Measurements from ENCODE around the gene FKBP11. TPM values are rescaled to one million over a fixed set of nuclear protein-coding genes. Genes with fewer than 3 reads are reported as not detected.
A peak's percentile ranks its signal among the peaks of the same experiment; 100 is the strongest.
"Not testable (repeated sequence)": the region's sequence is repeated elsewhere in the genome, so short reads cannot be mapped to it uniquely, and the experiment has no call there.

The FKBP11 gene
- polyA plus RNA-seq, 1 donor: 20.4 TPM

DNA sequence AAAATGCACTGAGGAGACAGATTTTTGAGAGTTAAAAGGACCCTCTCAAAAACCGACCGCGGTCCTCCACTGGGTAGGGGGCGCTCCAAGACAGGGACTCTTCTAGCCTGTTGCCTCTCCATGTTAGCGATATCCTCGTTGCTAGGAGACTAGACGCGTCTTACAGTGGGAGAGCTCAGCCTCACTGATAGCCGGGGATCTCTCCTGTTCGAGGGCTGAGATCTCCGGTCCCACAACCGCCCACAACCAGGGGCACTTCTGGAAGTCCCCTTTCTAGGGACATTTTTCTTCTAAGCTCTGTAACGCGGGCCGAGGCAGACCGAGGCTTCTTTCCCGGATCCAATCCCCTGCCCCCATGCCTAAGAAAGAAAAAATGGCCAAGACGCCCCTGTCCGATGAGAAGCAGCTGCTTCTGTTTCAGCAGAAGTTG lies 21.3 kb downstream of the FKBP11 start:
- DNase-seq: peak; percentile 80

DNA sequence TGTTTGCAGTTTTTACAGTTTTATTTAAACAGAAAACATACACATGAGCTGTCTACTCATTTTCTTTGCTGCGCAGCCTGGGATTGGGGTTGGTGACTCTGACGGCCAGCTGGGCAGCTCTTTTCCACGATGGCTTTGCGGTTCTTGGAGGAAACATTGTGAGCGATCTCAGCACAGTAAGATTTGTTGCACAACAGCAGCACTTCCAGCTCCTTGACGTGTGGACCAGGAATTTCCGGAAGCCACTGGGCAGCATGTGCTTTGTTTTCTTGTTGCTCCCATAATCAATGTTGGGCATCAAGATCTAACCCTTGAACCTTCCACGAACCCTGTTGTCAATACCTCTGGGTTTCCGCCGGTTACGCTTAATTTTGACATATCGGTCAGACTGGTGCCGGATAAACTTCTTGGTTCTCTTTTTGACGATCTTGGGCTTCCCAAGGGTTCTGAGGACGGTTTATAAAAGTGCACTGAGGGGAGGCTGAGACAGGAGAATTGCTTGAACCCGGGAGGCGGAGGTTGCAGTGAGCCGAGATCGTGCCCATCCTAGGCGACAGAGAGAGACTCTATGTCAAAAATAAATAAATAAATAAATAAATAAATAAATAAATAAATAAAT lies 21.8 kb downstream of the FKBP11 start:
- DNase-seq: no peak

DNA sequence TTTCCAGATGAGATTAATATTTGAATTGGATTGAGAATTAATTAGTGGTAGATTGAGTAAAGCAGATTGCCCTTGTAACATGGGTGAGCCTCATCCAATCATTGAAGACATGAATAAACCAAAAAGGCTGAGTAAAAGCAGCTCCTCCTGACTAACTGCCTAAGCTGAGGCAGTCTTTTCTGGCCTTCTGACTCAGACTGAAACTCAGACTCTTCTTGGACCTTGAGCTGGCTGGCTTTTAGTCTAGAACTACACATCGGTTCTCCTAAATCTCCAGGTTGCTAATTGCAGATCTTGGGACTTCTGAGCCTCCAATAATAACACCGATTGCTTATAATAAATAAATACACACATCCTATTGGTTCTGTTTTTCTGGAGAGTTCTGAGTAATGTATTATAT lies 24.0 kb downstream of the FKBP11 start:
- no peak for DNase-seq

DNA sequence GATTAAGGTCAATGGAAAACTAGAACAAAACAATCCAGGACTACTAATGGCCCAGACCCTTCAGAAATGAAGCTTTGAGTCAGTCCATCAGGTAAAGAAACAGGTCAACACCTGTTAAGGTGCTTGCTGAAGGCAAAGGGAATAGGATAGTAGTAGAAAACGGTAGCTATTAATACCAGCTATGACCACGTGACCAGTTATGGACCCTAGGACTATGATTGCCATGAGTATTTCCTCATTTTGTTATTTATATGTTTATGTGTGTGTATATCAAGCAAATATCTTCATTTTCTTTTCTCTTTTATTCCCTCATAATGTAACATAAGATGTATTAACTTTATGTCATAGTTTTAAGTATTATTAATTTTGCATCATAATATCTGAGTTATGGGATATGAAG lies 25.6 kb downstream of the FKBP11 start:
- DNase-seq: no peak

DNA sequence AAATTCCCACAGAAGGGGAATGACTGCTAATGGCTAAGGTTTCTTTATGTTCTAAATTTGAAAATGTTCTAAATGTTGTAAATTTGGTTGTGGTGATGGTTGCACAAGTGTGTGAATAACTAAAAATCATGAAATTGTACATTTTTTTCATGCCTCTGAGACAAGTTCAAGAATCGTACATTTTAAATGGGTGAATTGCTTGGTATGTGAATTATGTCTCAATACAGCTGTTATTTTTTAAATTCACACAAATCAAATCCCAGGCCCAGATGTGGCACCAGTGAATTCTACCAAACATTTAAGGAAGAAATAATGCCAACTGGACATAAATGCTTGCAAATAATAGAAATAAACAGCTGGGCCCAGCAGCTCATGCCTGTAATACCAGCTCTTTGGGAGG lies 31.0 kb downstream of the FKBP11 start:
- DNase-seq: no peak

DNA sequence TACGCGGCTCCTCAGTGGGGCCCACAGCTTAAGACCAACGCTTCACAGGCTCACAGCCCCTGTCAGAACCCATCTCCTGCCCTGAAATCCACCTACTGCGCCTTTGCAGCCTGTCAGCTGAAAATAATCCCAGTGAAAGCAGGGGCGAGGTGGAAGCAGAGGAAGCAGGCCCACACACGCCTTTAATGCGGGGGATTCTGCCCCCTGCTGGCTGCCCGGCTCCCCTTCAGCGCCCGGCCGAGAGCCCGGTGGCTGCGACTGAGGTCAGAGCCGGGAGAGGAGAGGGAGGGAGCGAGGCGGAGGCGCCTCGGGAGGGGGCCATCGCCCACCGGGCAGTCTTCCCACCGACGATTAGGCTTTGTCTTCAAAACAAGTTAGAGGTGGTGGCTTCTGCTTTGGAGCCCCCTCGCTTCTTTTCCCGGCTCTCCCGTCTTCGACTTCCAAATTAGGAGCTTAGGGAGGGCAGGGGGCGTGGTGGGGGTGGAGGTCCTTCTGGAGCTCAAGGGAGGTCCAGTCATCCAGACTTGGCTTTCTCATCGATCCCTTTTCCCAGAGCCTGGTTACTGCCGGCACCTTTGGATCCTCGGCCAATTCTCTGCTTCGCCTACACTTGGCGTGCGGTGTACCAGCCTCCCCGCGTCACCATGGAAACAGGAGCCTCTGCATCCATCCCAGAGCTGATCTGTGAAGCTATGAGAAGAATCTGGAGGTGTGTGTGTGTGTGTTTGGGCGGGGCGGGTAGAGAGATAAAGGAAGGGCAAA lies 34.5 kb downstream of the FKBP11 start:
- peak; percentile 79 for DNase-seq

DNA sequence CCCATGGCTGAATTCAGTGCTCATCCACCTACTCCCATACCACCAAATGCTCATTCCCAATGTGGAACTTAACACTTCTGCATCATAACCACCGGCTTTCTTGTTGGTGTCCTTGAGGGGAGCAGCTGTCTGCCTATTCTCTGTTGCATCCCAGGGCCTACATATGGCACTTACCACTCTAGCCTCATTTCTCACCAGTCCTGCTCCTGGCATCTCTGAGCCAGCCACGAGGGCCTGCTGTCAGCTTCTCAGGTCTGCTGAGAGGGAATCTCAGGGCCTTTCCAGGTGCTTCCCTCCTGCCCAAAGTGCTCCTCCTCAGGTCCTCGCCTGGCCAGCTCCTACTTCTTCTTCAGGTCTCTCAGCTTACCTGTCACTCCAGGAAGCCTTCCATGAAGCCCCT lies 35.6 kb downstream of the FKBP11 start:
- DNase-seq: no peak

DNA sequence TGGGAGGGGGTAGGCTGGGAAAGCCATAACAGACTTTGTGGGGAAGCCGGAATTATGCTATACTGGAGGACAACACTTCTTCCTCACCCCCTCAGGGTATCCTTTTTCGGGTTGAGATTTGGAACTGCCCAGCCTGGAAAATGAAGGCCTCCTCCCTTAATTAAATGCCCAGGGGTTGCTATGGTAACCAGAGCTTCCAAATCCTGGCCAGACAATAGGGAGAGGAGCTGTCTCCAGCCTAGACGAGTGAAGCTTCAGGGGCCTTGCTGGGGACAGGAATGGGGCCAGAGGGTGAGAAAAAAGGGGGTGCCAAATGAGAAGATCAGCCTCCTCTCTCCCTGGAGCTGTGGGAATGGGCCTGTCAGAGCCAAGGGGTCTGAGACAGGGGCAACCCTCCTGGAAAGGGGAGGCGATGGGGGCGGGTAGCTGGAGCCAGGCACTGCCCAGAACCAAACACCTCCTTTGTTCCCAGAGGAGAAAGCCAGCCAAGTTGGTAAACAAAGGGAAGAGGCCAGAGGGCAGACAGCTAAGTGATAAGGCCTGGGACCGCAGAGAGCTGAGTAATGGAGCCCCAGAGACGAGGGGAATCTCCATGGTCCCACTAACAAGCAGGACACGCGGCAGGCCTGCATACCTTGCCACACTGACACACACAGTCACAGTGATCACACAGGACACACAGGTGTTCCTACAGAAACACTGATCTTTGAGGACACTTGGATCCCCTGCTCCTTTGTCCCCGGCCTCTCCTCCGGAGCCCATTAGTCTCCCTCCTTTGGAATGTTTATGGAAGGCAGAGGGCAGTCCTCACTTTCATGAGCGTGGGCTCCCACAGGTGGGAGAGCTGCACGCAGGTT lies 41.8 kb downstream of the FKBP11 start:
- DNase-seq: no peak

DNA sequence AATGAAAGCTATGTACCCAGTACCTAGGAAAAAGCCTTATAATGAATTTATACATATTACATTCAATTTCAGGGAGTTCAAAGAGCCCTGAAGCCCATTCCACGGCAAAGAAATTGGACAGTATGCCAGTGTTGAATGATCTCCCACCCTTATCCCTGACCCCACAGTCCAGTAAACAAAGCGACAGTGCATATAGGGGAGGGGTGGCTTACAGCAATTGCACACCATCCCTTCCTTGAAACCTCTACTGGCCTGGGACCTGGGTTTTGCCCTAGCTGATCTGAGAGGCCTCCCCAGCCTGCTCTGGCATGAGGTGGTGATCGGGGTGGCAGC lies 42.4 kb downstream of the FKBP11 start:
- DNase-seq: no peak

DNA sequence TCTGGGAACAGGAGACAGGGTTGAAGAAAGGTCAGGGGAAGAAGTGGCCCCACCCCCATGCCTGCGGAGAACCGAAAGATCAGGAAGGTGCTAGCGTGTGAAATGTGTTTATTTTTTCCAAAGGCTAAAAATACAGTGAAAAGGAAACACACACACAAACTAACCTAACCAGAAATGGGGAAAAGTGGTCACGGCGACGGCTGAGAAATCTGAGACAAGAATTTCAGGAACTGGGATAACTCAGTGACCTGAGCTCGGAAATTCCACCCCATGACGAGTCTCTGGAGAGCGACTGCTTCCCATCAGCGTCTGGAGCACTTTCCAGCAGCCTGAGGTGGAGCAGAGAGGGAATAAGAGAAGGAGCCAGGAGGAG lies 43.0 kb downstream of the FKBP11 start:
- DNase-seq: peak; percentile 48

DNA sequence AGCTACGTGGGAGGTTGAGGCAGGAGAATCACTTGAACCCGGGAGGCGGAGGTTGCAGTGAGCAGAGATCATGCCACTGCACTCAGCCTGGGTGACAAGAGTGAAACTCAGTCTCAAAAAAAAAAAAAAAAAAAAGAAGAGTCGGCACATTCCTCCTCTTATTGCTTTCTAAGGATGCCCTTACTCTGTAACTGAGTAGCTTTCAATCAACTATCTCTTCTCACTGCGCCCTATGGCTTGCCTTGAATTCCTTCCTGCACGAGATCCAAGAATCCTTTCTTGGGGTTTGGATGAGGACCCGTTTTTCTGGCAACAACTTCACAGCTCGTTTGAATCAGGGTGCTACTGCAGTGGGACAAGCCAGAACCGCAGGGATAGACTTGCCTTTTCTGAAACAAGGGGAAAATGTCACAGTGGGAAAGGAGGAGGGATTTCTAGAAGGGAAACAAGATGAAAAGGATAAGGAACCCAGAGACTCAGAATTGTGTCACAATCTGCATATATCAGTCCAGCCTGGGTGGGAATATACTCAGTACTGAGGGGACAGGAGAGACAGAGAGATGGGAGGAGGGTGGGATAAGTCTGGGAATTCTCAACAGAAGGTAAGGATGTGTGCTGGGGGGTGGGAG lies 43.5 kb downstream of the FKBP11 start:
- DNase-seq: no peak

DNA sequence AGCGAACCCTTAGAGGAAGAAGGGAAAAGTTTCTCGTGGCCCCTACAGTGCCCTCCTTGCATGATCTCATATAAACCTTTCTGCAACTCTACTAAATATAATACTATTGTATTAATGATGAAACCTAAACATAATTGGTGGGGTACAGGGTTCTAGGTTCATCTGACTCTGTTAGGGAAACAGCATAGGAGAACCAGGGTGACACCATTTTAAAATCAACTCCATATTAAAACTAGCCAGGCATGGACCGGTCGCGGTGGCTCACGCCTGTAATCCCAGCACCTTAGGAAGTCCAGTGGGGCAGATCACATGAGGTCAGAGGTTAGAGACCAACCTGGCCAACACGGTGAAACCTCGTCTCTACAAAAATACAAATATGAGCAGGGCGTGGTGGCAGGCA lies 44.6 kb downstream of the FKBP11 start:
- DNase-seq: no peak

DNA sequence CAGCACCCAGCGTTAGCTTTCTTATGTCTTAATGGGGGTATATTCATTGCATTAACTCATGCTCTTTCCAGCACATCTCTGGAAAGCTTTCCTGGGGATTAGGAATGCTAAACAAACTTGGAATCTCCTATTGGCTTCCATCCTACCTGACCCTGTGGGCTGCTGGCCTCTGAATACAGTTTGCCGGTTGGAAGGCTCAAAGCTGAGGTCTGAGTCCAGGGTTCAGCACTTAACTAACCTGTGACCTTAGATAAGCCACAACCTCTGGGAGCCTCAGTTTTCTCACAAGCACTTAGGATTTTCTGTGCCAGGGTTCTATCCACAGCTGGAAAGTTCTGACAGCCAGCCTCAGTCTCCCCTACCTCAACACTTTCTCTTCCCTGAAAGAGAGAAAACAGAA lies 46.7 kb downstream of the FKBP11 start:
- DNase-seq: no peak

DNA sequence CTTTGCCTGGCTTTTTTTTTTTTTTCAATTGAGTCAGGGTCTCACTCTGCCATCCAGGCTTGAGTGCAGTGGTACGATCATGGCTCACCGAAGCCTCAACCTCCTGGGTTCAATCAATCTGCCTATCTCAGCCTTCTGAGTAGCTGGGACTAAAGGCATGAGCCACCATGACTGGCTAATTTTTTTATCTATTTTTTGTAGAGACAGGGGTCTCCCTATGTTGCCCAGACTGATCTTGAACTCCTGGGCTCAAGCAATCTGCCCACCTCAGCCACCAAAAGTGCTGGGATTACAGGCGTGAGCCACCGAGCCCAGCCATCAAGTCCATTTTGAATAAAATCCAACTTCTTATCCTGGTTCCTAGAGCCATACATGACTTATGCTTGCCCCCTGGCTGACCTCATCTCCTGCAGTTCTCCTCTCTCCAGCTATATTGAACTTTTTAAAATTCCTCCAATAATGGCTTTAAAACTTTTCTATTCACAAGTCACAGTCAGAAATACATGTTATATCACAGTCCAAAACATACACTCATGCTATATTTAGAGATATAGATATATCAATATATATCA lies 49.3 kb downstream of the FKBP11 start:
- DNase-seq: no peak

DNA sequence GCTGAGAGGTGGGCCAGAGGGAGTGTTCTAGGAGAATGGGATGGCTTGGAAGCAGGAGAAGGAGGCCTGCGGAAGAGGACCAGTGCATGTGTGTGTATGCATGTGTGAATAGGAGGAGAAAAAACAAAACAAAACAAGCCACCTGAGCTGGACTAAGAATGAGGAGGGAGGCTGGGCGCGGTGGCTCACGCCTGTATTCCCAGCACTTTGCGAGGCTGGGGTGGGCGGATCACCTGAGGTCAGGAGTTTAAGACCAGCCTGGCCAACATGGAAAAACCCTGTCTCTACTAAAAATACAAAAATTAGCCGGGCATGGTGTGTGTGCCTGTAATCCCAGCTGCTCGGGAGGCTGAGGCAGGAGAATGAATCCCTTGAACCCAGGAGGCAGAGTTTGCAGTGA lies 51.8 kb downstream of the FKBP11 start:
- not testable (repeated sequence) for DNase-seq

DNA sequence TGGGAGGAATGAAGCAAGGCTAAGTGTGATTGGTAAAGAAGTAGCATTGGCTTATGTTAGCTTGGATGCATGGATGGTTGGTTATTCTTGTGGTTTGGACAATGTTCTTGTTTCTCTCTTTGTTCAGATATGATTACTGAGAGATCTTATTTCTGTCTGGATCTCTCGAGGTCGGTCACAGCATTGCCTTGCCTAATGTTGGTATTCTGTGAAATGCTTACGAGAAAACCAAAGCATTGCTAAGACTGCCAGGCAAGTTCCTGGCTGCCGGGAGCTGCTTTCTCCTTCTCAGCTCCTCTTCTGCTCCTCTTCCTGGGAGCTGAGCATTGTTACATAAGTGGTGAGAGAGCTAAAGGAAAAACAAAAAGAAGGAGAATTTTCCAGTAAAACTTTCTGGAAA lies 52.2 kb downstream of the FKBP11 start:
- no peak for DNase-seq

Other genes starting within 250 kb of the FKBP11 start
- 29.8 TPM for gene KANSL2, start 243.3 kb downstream of the FKBP11 start, polyA plus RNA-seq (ENCODE audit: insufficient read length)
- gene CCNT1, start 208.8 kb downstream of the FKBP11 start, polyA plus RNA-seq (ENCODE audit: insufficient read length): 19.9 TPM
- 40.6 TPM for gene ADCY6, start 136.4 kb downstream of the FKBP11 start, polyA plus RNA-seq (ENCODE audit: insufficient read length)
- gene CACNB3, start 107.0 kb downstream of the FKBP11 start, polyA plus RNA-seq (ENCODE audit: insufficient read length): 12.2 TPM
- gene DDX23, start 73.3 kb downstream of the FKBP11 start, polyA plus RNA-seq (ENCODE audit: insufficient read length): 59.8 TPM
- gene RND1, start 59.6 kb downstream of the FKBP11 start, polyA plus RNA-seq (ENCODE audit: insufficient read length): 0.37 TPM
- 46.1 TPM for gene ARF3, start 32.0 kb upstream of the FKBP11 start, polyA plus RNA-seq (ENCODE audit: insufficient read length)
- gene WNT10B, start 46.2 kb upstream of the FKBP11 start, polyA plus RNA-seq (ENCODE audit: insufficient read length): 0.84 TPM
- not detected for gene WNT1, start 52.8 kb upstream of the FKBP11 start, polyA plus RNA-seq (ENCODE audit: insufficient read length)
- 32.5 TPM for gene DDN, start 73.9 kb upstream of the FKBP11 start, polyA plus RNA-seq (ENCODE audit: insufficient read length)
- 57.6 TPM for gene PRKAG1, start 93.3 kb upstream of the FKBP11 start, polyA plus RNA-seq (ENCODE audit: insufficient read length)
- gene KMT2D, start 135.3 kb upstream of the FKBP11 start, polyA plus RNA-seq (ENCODE audit: insufficient read length): 53.2 TPM
- 2.2 TPM for gene RHEBL1, start 144.5 kb upstream of the FKBP11 start, polyA plus RNA-seq (ENCODE audit: insufficient read length)
- gene DHH, start 169.3 kb upstream of the FKBP11 start, polyA plus RNA-seq (ENCODE audit: insufficient read length): 0.84 TPM
- 50.3 TPM for gene LMBR1L, start 185.4 kb upstream of the FKBP11 start, polyA plus RNA-seq (ENCODE audit: insufficient read length)
- 835 TPM for gene TUBA1B, start 205.9 kb upstream of the FKBP11 start, polyA plus RNA-seq (ENCODE audit: insufficient read length)